Measurements from ENCODE around the gene PIN4. TPM values are rescaled to one million over a fixed set of nuclear protein-coding genes. Genes with fewer than 3 reads are reported as not detected.
A peak's percentile ranks its signal among the peaks of the same experiment; 100 is the strongest.

Gene PIN4
- total RNA-seq, 1 experiment from 2014 or later: 9.5 TPM

DNA sequence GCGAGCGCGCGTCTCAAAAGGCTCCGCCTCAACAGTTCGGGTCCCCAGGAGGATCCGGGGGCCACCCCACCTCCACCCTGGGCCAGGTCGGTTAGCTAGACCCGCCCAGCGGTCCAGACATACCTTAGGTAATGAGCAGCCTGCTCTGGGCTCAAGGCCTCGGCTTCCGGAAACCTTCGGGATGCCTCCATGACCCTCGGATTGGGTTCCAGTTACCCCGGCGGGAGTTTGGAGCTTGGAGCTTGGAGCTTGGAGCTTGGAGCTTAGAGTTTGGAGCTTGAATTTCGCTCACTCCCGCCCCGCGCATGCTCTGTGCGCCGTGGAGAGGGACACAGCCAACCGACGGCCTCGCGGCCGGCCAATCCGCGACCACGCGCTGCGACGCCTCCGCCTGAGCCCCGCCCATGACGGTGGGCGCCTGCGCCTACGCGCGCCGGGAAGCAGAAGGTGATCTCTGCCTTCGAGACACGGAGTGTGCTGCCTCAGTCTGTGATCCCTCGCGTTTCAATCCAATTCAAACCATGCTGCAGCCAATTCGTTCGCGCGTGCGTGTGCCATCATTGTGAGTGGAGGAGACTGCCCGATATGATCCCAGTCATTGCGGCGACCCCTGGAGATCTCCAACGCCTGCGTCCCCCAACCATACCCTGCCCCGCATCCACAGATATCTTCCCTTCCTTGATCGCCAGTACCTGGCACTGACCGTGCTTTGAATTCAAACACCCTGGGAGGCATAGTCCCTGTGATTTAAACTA is 57.3 kb downstream of the PIN4 start, which contains the start of gene ERCC6L:
Gene ERCC6L, minus strand, starts transcription at position 307 of the 755 bp plus-strand sequence. Its CDS starts 116 bp downstream, at position 191.
- ChIA-PET CTCF (interaction anchor here (1.0 to 1.3 kb wide), 3 partner anchors 8 to 107 kb away, joined by 3 to 4 read pairs (median 3); partner anchors contain the start of genes RPS4X and RTL5), RAD21 (ENCODE audit: low non-redundant PET in 1 of 2, low total read pairs in 2 of 2, uncharacterized antibody in 2 of 2, unreplicated experiment in 2 of 2) (no interaction called here), POLR2A (interaction anchor here (0.7 to 1.8 kb wide), 4 partner anchors 9 to 38 kb away, joined by 3 to 8 read pairs (median 4); partner anchors contain the start of gene RPS4X)
- no peaks in the 10 kb centered on the region for H3K27me3 ChIP-seq (ENCODE audit: insufficient read depth, low read length)
- H3K9me2 ChIP-seq (ENCODE audit: insufficient read depth): no peaks in the 10 kb centered on the region
- no peak within 1 kb of the TSS for H2AFZ ChIP-seq (ENCODE audit: low read depth, low read length, poor library complexity, severe bottlenecking)
- H3K4me2 ChIP-seq (ENCODE audit: low read length): peak within 1 kb of the TSS; percentile 78
- H3K36me3 ChIP-seq (ENCODE audit: control insufficient read depth in 1 of 2, insufficient read depth in 2 of 2, low read length in 2 of 2): peaks cover 3% of the 10 kb centered on the region in 2 experiments; a peak in 2 of 4 replicates
- peaks cover 36% of the 10 kb centered on the region for H3K79me2 ChIP-seq (ENCODE audit: insufficient read depth, low read length)
- intact Hi-C loops (cut with micrococcal nuclease): no loop called here
- no peaks in the 10 kb centered on the region for H4K20me1 ChIP-seq (ENCODE audit: insufficient read depth)
- DNase-seq (ENCODE audit: low read depth, low spot score) (peak; percentile 69), ATAC-seq (peak; percentile 96)
- BruUV-seq (replicated peaks): no TSS peak
- no peaks in the 10 kb centered on the region for H3K9me3 ChIP-seq (ENCODE audit: control insufficient read depth in 1 of 2, insufficient read depth in 1 of 2, low read depth in 1 of 2, low read length in 2 of 2)
- peak within 1 kb of the TSS; percentile 77 for H3K27ac ChIP-seq (ENCODE audit: low read depth, low read length)
- H3K9ac ChIP-seq (ENCODE audit: low read length): peak within 1 kb of the TSS; percentile 77
- no peaks in the 10 kb centered on the region; a peak in 2 of 4 replicates for H3K4me1 ChIP-seq (ENCODE audit: control insufficient read depth in 1 of 2, insufficient read depth in 2 of 2, low read length in 2 of 2)
- peak within 1 kb of the TSS; percentile 68 to 79 for H3K4me3 ChIP-seq (replicated peaks in 1 of 2; ENCODE audit: low read depth in 1 of 2, low read length in 2 of 2)
- TF ChIP-seq POLR2A (IDR thresholded peaks at IDR 0.05; ENCODE audit: borderline replicate concordance, extremely low read depth, insufficient read depth, insufficient read length): peak; percentile 93
- TF ChIP-seq, protein P1, sequence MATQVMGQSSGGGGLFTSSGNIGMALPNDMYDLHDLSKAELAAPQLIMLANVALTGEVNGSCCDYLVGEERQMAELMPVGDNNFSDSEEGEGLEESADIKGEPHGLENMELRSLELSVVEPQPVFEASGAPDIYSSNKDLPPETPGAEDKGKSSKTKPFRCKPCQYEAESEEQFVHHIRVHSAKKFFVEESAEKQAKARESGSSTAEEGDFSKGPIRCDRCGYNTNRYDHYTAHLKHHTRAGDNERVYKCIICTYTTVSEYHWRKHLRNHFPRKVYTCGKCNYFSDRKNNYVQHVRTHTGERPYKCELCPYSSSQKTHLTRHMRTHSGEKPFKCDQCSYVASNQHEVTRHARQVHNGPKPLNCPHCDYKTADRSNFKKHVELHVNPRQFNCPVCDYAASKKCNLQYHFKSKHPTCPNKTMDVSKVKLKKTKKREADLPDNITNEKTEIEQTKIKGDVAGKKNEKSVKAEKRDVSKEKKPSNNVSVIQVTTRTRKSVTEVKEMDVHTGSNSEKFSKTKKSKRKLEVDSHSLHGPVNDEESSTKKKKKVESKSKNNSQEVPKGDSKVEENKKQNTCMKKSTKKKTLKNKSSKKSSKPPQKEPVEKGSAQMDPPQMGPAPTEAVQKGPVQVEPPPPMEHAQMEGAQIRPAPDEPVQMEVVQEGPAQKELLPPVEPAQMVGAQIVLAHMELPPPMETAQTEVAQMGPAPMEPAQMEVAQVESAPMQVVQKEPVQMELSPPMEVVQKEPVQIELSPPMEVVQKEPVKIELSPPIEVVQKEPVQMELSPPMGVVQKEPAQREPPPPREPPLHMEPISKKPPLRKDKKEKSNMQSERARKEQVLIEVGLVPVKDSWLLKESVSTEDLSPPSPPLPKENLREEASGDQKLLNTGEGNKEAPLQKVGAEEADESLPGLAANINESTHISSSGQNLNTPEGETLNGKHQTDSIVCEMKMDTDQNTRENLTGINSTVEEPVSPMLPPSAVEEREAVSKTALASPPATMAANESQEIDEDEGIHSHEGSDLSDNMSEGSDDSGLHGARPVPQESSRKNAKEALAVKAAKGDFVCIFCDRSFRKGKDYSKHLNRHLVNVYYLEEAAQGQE (IDR thresholded peaks at IDR 0.05; ENCODE audit: low read depth): no peak
- no peak for TF ChIP-seq ELF1 (IDR thresholded peaks at IDR 0.05; ENCODE audit: borderline replicate concordance, low read depth)
- no peak for TF ChIP-seq RAD21 (IDR thresholded peaks at IDR 0.05; ENCODE audit: low read depth)
- no peak for TF ChIP-seq CBX3 (IDR thresholded peaks at IDR 0.05; ENCODE audit: low read depth)
- no peak for TF ChIP-seq CEBPB (IDR thresholded peaks at IDR 0.05; ENCODE audit: low read depth)
- no peak for TF ChIP-seq TCF7L2 (IDR thresholded peaks at IDR 0.05; ENCODE audit: borderline replicate concordance, extremely low read depth, insufficient read depth, insufficient read length)
- peak; percentile 58; the same call in 1 of the 2 replicates for TF ChIP-seq SIN3A (IDR thresholded peaks at IDR 0.05; ENCODE audit: low read depth)
- no peak for TF ChIP-seq SRF (IDR thresholded peaks at IDR 0.05; ENCODE audit: low read depth)
- TF ChIP-seq ZFX (IDR thresholded peaks at IDR 0.05): no peak
- peak; percentile 64 for TF ChIP-seq EGR1 (IDR thresholded peaks at IDR 0.05; ENCODE audit: low read depth)
- TF ChIP-seq, protein P2, sequence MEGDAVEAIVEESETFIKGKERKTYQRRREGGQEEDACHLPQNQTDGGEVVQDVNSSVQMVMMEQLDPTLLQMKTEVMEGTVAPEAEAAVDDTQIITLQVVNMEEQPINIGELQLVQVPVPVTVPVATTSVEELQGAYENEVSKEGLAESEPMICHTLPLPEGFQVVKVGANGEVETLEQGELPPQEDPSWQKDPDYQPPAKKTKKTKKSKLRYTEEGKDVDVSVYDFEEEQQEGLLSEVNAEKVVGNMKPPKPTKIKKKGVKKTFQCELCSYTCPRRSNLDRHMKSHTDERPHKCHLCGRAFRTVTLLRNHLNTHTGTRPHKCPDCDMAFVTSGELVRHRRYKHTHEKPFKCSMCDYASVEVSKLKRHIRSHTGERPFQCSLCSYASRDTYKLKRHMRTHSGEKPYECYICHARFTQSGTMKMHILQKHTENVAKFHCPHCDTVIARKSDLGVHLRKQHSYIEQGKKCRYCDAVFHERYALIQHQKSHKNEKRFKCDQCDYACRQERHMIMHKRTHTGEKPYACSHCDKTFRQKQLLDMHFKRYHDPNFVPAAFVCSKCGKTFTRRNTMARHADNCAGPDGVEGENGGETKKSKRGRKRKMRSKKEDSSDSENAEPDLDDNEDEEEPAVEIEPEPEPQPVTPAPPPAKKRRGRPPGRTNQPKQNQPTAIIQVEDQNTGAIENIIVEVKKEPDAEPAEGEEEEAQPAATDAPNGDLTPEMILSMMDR (IDR thresholded peaks at IDR 0.05 in 2 of 3, conservative IDR thresholded peaks at IDR 0.05 in 1 of 3; ENCODE audit: borderline replicate concordance in 1 of 3, insufficient read depth in 1 of 3, low read depth in 2 of 3, low read length in 2 of 3): no peak
- TF ChIP-seq, protein P3, sequence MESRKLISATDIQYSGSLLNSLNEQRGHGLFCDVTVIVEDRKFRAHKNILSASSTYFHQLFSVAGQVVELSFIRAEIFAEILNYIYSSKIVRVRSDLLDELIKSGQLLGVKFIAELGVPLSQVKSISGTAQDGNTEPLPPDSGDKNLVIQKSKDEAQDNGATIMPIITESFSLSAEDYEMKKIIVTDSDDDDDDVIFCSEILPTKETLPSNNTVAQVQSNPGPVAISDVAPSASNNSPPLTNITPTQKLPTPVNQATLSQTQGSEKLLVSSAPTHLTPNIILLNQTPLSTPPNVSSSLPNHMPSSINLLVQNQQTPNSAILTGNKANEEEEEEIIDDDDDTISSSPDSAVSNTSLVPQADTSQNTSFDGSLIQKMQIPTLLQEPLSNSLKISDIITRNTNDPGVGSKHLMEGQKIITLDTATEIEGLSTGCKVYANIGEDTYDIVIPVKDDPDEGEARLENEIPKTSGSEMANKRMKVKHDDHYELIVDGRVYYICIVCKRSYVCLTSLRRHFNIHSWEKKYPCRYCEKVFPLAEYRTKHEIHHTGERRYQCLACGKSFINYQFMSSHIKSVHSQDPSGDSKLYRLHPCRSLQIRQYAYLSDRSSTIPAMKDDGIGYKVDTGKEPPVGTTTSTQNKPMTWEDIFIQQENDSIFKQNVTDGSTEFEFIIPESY (IDR thresholded peaks at IDR 0.05; ENCODE audit: extremely low read depth, insufficient replicate concordance, low read length): no peak
- TF ChIP-seq EZH2 (IDR thresholded peaks at IDR 0.05): no peak
- TF ChIP-seq, protein P4, sequence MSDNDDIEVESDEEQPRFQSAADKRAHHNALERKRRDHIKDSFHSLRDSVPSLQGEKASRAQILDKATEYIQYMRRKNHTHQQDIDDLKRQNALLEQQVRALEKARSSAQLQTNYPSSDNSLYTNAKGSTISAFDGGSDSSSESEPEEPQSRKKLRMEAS (IDR thresholded peaks at IDR 0.05): peak; percentile 78
- peak; percentile 79 for TF ChIP-seq POLR2AphosphoS5 (IDR thresholded peaks at IDR 0.05; ENCODE audit: low read depth, low read length)
- TF ChIP-seq SP1 (IDR thresholded peaks at IDR 0.05; ENCODE audit: low read depth): no peak
- TF ChIP-seq FOSL1 (IDR thresholded peaks at IDR 0.05; ENCODE audit: low read depth): no peak
- TF ChIP-seq YY1 (IDR thresholded peaks at IDR 0.05; ENCODE audit: extremely low read depth, insufficient replicate concordance, low read depth, low read length): no peak
